ENCODE results near the gene CASKIN2.
"Not testable (repeated sequence)": the region's sequence is repeated elsewhere in the genome, so short reads cannot be mapped to it uniquely, and the experiment has no call there.

Gene CASKIN2

DNA sequence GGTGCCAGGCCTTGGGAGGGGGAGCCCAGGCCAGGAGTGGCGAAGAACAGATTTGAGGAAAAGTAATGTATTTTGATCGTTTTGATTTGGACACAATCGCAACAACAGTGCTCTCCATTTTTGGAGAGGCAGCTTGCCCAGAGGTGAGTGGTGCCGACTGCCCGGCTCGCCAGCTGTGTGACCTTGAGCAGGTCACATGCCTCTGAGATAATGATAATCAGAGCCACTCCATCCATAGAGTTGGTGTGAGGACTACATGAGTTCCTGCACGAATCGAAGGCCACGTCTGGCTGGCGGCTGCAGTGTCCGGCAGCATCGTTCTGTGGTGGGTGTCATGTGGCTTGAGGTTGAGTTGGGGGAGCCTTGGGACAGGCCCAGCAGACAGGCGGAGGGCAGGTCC, 30.8 kb upstream of the CASKIN2 start:
- no peak for DNase-seq (ENCODE audit: low spot score)

- DNase-seq (ENCODE audit: low spot score) = no peak
Measured at GRCh38 chr17:75544250-75544649, 28.9 kb upstream of the CASKIN2 start.

GRCh38 chr17:75542728-75543336, 27.5 kb upstream of the CASKIN2 start:
- DNase-seq (ENCODE audit: low spot score) = no peak

- DNase-seq (ENCODE audit: low spot score) = no peak
Measured at GRCh38 chr17:75542229-75542628, 26.9 kb upstream of the CASKIN2 start.

- no peak for DNase-seq (ENCODE audit: low spot score)
Measured at GRCh38 chr17:75540923-75541503, 25.7 kb upstream of the CASKIN2 start.

- no peak for DNase-seq (ENCODE audit: low spot score)
Measured at GRCh38 chr17:75539967-75540729, 24.8 kb upstream of the CASKIN2 start.

DNA sequence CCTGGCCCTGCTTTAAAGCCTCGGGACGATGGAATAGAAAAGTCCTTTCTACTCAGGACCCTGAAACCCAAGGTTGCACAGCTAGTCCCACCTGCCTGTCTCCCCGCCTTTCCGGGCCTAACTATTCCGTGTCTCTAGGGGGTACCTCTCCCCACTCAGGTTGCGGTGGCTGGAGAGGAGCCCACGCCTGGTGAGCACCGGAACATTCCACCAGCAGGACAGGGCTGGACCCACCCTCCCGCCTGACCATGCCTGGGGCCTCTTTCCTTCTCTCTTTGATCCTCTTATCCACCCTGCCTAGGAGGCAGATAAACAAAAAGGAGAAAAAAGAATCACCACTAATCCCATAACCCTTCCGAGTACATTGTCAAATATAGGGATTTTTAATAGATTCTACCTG, 21.0 kb upstream of the CASKIN2 start:
- no peak for DNase-seq (ENCODE audit: low spot score)

DNA sequence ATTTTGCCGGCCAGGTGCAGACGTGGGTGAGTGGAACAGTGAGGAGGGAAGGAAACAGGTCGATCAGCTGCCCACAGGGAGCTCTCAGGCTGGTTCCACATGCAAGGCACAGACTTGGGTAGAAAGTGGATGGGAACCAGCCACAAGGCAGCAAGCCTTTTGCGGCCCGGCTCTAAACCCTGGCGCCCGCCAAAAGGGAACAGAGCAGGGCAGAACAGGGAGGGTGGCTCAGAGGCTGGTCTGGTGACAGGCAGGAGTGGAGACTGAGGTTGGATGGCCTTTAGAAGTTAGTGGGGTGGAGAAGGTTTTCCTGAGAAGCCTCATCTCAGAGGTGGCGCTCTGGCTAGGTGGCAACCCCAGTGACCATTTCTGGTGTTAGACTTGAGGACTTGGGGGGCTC, 20.5 kb upstream of the CASKIN2 start:
- no peak for DNase-seq (ENCODE audit: low spot score)

DNA sequence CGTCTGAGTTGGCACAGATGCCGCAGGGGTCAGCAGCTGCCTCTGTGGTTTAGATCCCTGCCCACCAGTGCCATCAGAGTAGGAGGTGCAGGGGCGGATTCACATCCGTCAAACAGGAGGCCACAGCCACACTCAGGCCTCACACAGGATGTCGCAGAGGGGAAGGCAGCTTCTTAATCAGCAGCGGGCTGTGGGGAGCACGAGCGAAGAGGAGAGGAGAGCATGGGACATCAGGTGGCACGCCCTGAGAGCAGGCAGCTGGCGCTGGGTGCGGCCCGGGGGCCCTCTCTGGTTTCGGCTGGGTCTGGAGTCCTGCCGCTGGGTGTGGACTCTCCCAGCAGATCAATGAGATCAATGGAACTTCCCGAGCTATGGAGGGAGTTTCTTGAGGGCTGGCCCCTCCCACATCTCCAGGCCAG, 19.8 kb upstream of the CASKIN2 start:
- no peak for DNase-seq (ENCODE audit: low spot score)

- DNase-seq (ENCODE audit: low spot score) = no peak
Measured at GRCh38 chr17:75531721-75532072, 16.4 kb upstream of the CASKIN2 start.

GRCh38 chr17:75530837-75531720, 15.7 kb upstream of the CASKIN2 start:
- no peak for DNase-seq (ENCODE audit: low spot score)

GRCh38 chr17:75526555-75527270, 11.4 kb upstream of the CASKIN2 start:
- DNase-seq (ENCODE audit: low spot score) = no peak

DNA sequence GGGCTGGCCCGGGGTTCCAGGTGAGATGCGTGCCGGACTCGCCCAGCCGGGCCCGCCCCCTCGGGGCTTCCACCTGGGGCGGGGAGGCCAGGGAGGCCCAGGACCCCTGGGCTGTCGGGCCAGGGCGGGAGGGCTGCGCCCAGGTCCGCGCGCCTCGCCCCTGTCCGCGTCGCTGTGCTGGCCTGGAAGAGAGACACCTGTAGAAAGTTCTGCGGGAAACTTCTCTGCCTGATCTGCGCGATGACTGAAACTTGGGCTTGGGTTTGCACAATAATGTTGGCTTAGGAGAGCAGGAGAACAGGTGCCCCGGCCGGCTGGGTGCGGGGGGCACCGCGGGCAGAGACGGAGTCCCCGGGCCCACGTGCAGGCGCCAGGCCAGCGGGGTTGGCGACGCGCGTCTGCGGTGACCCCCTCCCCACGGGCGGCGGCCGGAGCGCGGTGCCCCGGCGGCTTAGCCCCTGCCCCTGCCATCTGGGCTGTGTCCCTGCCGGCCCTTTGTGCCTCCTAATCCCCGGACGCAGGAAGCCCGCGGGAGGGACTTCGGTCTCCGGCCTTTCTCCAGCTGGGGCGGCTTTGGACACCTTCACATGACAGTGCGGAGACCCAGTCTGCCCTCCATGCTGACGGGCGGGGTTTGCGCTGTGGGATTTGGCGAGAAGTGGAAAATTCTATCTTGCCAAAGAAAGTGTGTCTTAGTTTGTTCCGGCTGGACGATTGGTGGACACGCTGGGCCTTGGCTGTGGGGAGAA, 10.6 kb upstream of the CASKIN2 start:
- no peak for DNase-seq (ENCODE audit: low spot score)

- peak; percentile 84 for DNase-seq (ENCODE audit: low spot score)
Measured at GRCh38 chr17:75524970-75525805, 9.9 kb upstream of the CASKIN2 start, which contains the start of gene LLGL2. Gene LLGL2, plus strand, starts transcription at chr17:75525697. Its CDS starts 17,730 bp downstream, at chr17:75543427.

DNA sequence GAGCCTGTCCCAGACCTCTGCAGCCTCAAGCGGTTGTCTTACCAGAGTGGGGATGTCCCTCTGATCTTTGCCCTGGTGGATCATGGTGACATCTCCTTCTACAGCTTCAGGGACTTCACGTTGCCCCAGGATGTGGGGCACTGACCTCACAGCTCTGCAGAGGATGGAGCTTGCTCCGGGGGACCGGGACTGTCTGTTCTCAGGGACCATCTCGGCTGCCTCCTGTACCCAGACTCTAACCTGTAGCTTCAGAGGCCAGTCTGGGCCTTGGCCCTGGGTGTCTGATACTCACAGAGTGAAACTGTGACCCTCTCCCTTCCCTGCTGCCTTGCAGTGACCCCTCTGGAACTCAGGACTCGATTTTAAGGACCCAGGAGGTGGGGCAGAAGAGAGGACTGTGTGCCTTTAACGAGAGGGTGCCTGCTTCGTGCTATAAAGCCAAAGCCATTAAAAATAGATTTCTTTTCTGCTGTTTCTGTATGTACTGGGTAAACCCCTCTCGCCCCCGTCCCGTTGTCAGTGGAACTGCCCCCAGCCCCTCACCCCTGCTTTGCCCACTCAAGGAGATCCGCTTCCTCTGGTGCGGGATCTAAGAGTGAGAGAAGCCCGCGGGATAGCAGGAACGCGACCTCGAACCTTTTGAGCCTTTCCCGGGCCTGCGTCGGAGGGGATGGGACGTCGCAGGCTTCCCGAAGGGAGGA, 9.1 kb upstream of the CASKIN2 start:
- no peak for DNase-seq (ENCODE audit: low spot score)

- DNase-seq (ENCODE audit: low spot score) = no peak
Measured at GRCh38 chr17:75523647-75524046, 8.3 kb upstream of the CASKIN2 start.

GRCh38 chr17:75521951-75522727, 6.8 kb upstream of the CASKIN2 start:
- DNase-seq (ENCODE audit: low spot score) = peak; percentile 38

- no peak for DNase-seq (ENCODE audit: low spot score)
Measured at GRCh38 chr17:75521290-75521689, 6.0 kb upstream of the CASKIN2 start.

DNA sequence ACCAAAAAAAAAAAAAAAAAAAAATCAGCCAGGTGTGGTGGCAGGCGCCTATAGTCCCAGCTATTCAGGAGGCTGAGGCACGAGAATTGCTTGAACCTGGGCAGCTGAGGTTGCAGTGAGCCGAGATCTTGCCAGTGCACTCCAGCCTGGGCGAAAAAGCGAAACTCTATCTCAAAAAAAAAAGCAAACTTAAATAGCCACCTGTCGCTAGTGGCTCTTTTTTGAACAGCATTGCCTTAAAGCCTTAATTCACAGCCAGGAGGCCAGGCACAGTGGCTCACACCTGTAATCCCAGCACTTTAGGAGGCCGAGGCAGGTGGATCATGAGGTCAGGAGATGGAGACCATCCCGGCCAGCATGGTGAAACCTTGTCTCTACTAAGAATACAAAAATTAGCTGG, 5.1 kb upstream of the CASKIN2 start:
- not testable (repeated sequence) for DNase-seq (ENCODE audit: low spot score)
